Right lung (tissue), 5 donors: ENCODE data around the gene TICRR. TPM values are rescaled to one million over a fixed set of nuclear protein-coding genes. Genes with fewer than 3 reads are reported as not detected.
A peak's percentile ranks its signal among the peaks of the same experiment; 100 is the strongest.
"Not testable (repeated sequence)": the region's sequence is repeated elsewhere in the genome, so short reads cannot be mapped to it uniquely, and the experiment has no call there.

Experiments used
- DNase-seq, 2 donors: peaks; one replicate each; pipeline ENCODE4 v3.0.0-alpha.2; 2013
- polyA plus RNA-seq, 5 donors: library from polyadenylated mRNA; unstranded; fragments of 120-200 nt; gene quantifications; one replicate each; pipeline versions ENCODE4 v1.2.1 to v1.2.3, GENCODE V29; 2013; ENCODE audit warnings: inconsistent platforms in 1 of 5, low replicate concordance in 1 of 5; ENCODE audit not compliant: insufficient read length in 5 of 5, insufficient read depth in 1 of 5

Gene TICRR
- polyA plus RNA-seq, 5 donors: 6.9 to 16.0 (median 11.0) TPM

DNA sequence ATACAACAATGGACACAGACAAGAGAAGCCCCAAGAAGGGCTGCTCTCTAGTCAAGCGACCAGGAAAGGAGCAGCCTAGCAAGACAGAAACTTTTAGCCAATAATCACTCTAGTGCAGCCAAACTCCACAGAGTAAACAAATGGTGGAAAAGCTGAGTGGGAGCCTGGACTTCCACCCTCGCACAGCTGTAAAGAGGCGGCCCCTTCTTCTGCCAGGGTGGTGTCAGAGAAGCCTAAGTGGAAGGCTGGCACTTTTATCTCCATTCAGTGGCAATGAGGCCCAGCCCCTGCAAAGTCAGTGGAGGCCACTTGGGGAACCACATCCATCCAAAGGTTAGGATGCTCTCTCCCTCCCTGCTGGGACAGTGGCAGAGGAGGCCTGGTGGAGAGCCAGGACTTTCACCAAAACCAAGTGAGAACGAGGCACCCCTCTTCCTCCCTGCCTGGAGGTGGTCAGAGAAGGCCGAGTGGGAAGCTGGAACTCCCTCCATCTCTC lies 15.5 kb upstream of the TICRR start:
- DNase-seq: no peak

DNA sequence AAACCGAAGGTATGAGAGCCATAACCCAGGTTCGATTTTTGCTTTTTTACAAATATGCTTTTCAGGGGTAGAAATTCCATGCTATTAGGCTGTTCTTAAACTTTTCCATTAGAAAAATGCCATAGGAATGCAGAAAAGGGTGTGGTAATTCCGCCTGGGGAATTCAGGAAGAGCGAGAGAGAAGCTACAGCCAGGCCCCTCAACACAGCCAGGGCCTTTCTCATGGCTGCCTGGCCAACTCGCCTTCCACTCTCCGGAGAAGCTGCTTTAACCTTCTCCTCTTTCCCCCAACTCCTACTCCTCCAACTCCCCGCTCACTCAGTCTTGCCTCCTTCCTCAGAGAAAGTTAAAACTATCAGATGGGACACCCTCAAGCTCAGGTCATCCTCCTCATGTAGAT lies 9.1 kb upstream of the TICRR start:
- DNase-seq: no peak

DNA sequence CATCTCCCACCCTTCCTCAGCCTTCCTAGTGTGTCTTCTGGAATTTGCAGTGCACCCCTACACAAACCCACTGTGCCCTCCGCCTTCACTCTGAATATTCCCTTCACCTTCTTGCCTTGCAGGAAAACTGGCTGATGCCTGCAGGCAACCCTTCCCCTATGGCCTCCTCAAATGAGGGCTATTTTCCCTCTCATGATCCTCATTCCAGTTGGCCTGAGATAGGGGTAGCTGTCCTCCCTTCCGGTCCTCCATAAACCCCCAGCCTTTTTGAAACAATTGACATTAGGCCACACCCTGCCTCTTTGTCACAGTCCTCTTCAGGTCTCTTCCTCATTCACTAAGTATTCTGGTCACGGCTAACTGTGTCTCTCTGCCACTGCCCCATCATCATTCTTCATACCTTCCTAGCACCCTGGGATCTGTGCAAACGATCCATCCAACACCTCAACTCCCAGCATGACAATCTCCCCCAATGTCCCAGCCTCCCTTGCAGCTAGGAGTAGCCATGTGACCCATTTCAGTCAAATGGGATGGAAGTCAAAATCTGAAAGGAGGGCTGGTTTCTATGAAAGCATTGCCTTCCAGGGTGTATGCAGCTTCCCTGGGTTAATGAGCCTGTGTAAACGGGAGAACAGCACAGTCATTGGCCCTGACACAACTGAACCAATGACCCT lies 8.5 kb upstream of the TICRR start:
- no peak for DNase-seq

DNA sequence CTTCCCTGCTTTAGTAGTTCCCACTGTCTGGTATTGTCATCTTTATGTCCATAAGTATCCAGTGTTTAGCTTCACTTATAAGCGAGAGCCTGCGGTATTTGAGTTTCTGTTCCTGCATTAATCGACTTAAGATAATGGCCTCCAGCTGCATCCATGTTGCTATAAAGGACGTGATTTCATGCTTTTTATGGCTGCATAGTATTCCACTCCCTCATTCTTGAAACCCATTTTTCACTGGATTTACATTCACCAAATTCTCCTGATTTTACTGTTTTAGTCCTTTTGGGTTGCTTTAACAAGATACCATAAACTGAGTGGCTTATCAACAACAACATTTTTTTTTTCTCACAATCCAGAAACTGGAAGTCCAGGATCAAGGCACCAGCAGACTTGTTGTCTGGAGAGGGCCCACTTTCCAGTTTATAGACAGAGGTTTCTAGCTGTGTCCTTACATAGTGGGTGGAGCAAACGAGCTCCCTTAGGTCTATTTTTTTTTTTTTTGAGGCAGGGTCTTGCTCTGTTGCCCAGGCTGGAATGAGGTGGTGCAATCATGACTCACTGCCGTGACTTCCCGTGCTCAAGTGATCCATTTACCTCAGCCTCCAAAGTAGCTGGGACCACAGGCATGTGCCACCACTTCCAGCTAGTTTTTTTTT lies 6.1 kb upstream of the TICRR start:
- DNase-seq: no peak

DNA sequence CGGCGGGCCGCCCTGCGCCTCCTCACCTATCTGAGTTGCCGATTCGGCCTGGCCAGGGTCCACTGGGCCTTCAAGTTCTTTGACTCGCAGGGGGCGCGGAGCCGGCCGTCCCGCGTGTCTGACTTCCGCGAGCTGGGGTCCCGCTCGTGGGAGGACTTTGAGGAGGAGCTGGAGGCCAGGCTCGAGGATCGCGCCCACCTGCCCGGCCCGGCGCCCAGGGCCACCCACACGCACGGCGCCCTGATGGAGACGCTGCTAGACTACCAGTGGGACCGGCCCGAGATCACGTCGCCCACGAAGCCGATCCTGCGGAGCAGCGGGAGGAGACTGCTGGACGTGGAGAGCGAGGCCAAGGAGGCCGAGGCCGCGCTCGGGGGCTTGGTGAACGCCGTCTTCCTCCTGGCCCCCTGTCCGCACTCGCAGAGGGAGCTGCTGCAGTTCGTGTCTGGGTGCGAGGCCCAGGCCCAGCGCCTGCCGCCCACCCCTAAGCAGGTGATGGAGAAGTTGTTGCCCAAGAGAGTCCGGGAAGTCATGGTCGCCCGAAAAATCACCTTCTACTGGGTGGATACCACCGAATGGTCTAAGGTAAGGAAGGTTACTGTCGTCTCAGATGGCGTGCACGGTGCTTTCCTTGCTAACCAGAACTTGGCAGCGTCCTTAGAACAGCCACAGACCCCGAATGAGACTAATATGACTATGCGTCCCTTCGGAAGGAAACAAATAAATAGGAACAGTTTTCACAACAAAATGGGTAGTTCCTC lies 567 bp downstream of the TICRR start:
- DNase-seq: peak in 1 of 2 donors; percentile 9

DNA sequence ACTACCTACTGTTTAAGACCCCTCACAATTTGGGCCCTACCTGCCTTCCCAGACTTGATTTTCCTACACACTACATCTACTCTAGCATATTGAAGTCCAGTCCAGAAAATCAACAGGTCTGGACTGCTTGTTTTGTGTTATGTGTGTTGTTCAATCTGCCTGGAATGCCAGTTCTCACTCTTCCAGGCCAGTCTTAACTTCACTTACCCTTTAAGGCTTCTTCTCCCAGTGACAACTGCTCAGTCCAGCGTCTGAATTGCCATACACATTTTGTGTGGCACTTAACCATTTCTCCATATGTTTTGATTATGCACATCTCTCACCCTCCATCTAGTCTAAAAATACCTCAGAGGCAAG lies 1.1 kb downstream of the TICRR start:
- DNase-seq: no peak

DNA sequence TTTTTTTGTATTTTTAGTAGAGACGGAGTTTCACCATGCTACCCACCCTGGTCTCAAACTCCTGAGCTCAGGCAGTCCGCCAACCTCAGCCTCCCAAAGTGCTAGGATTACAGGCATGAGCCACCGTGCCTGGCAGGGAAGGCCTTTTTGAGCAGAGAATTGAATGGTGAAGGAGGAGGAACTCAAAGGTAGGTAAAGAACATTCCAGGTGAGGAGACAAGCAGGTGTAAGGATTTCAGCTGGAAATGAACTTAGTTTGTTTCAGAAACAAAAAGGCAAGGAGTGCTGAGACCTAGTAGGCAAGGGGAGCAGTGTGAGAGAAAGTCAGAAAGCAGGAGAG lies 2.5 kb downstream of the TICRR start:
- no peak for DNase-seq

DNA sequence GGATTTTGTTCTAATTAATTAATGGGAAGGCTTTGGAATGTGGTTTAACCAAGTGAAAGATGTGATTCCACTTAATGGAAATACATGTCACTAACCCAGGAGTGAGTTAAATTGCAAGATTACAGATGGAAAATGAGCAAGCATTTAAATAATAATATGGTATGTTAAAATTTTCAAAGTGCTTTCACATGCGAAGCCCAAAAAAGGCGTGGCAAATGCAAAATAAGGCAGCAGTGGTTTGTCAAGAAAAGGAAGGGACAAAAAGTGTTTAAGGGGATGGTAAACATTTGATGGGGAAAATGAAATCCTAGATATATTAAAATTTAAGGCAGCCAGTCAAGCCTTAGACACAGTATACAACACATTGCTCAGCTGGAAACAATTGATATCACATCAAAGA lies 2.9 kb downstream of the TICRR start:
- DNase-seq: no peak

DNA sequence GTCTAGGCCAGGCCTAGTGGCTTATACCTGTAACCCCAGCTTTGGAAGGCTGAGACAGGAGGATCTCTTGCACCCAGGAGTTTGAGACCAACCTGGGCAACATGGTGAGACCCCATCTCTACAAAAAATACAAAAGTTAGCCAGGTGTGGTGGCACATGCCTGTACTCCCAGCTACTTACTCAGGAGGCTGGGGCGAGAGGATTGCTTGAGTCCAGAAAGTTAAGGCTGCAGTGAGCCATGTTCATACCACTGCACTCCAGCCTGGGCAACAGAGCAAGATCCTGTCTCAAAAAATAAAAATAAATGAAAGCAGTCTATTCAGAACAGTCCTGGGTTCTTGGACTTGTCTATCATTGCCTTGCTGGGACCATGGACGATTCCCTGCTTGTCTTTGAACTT lies 5.5 kb downstream of the TICRR start:
- DNase-seq: not testable (repeated sequence)

DNA sequence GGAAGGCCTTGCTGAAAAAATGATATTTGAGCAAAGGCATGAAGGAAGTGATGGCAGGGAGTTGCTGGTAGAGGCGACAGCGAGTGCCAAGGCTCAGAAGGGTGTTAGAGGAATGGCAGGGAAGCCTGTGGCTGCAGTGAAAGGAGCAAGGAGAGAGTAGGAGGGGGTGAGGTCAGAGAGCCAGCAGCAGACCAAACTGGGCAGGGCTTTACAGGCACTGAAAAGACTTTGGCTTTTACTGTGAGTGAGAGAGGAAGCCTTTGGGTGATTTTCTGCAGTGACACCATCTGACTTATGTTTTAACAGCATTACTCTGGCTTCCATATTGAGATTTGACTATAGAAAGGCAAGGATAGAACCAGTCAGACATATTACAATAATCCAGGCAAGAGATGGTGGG lies 11.4 kb downstream of the TICRR start:
- no peak for DNase-seq

DNA sequence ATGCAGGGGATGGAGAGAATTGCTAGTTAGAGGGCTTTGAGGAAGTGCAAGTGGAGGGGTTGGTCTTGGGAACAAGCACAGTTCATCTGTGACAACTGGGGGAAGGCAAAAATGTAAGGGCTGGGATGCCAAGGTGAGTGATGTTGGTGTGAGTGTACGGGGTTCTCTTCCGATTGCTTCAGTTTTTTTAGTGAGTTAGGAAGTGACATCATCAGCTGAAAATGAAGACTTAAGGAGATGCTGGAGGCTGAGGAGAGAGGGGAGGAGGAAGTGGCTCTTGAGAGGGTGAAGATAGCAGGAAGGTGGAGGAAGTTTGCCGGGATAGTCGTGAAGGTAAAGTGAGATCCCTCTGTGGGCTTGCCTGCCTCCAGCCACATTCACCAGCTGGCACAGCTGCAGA lies 12.7 kb downstream of the TICRR start:
- no peak for DNase-seq

DNA sequence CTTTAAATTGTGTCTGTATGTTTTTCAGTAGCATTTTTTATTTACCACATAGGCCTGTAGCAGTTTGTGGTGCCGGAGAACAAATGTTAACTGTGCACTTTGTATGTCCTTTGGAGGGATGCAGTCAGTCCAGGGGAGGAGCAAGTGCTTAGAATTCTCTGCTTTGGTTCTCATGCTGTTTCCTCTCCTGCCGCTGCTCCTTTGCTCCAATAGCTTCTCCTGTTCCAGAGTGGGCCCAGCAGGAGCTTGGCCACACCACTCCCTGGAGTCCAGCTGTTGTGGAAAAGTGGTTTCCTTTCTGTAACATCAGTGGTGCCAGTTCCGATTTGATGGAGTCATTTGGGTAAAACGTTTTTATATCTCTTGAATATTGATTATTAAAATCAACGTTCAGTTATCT lies 16.6 kb downstream of the TICRR start:
- no peak for DNase-seq

DNA sequence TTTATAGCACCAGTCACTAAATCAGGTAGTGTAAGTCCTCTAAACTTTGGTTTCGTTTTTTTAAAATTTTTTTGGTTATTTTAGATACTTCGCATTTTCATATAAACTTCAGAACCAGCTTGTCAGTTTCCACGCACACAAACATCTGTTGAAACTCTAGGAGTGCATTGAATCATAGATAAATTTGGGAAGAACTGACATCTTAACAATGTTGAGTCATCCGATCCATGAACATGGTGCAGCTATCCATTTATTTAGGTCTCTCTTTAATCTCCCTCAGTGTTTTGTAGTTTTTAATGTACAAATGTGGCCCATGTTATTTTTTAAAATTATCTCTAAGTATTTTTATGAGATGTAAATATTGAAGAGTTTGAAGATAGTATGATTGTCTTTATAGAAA lies 17.7 kb downstream of the TICRR start:
- DNase-seq: no peak

DNA sequence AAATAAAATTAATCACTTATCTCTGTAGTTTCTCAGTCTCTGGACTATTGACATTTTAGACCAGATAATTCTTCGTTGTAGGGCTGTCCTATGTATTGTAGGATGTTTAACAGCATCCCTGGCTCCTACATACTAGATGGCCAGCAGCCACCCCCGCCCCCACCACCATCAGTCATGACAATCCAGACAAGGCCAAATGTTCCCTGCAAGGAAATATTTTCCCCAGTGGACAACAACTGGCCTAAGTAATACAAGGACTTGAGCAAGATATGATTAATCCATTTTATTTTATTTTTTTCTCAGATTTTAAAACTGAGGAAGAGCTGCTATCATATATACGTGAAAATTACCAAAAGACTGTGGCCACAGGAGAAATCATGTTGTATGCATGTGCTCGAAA lies 23.8 kb downstream of the TICRR start:
- no peak for DNase-seq

DNA sequence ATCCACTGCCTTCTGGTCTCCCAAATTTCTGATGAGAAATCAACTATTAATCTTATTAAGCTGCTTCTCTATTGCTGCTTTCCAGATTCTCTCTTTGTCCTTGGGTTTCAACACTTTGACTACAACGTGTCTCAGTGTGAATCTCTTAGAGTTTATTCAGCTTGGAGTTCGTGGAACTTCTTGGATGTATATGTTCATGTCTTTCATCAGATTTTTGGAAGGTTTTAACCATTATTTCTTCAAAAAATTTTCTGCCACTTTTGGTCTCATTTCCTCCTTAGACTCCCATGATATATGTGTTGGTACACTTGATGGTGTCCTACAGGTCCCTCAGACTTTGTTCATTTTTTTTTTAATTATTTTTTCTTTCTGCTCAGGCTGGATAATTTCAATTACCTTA lies 36.0 kb downstream of the TICRR start:
- DNase-seq: no peak

DNA sequence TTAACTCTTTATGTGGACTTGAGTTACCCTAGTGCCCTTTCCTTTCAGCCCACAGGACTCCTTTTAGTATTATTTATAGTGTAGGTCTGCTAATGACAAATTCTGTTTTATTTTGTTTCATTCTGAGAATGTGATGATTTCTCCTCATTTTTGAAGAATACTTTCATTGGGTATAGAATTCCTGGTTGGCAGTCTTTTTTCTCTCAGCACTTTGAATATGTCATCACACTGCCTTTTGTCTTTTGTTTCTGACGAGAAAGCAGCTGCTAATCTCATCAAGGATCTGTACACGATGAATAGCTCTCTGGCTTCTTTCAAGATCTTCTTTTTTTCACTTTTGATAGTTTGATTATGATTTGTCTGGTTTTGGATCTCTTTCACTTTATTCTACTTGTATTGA lies 37.8 kb downstream of the TICRR start:
- DNase-seq: no peak

DNA sequence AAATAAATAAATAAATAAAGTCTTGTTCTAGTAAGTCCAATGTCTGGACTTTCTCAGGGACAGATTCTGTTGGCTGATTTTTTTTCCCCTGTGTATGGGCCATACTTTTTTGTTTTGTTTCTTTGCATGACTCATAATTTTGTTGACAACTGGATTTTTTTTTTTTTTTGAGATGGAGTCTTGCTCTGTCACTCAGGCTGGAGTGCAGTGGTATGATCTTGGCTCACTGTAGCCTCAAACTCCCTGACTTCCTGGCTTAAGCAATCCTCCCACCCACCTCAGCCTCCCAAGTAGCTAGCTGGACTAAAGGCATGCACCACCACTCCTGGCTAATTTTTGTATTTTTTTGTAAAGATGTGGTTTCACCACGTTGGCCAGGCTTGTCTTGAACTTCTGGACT lies 38.9 kb downstream of the TICRR start:
- no peak for DNase-seq

DNA sequence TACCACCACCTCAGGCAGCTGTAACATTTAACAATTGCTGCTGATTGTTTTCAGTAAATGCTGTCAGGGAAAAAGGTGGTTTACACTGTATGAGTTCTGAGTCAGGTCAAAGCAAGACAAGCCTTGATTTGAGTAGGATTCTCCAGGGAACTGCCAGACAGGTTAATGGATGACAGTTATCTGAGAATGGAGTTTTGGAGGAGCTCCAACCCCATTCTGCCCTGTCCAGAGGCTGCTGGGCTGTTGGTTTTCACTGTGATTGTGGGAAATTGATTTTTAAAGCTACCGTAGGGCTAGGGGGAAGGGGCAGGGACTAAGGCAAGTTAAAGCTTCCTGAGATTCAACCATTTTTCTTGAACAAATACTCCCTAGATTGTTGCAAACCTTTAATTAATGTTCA lies 39.9 kb downstream of the TICRR start:
- DNase-seq: no peak

DNA sequence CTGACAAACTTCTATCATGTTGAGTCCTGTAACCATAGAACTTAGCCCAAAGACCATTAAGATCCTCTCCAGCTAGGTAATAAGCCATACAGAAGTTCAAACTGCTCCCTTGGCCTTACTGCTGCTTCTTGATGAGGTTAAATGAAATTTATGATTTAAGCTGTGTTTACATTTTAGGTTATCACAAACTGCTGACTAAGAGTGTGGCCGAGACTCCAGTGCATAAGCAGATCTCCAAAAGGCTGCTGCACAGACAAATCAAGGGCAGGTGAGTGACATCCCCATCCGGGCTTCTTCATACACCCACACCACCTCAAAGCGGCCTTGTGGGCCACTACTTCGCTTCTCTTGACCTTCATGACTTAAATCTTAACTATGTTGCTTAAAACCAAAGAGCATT lies 41.0 kb downstream of the TICRR start:
- DNase-seq: no peak

DNA sequence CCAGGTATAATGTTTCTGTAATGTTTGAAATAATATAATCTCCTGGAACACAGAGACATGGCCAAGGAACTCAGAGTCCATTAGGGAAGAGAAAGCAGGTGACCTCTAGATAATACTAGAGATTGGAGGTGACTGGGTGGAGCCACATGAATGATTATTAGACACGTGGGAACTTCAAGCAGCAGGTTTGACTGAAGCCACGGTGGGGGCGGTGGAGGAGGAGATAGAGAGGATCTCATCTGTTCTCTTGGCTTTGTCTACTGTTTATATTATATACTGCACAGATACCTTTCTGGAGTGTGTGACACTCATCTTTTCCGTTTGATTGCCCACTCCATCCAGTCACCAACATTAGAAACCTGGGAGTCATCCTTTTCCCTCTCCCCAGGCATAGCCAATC lies 46.3 kb downstream of the TICRR start:
- DNase-seq: no peak

DNA sequence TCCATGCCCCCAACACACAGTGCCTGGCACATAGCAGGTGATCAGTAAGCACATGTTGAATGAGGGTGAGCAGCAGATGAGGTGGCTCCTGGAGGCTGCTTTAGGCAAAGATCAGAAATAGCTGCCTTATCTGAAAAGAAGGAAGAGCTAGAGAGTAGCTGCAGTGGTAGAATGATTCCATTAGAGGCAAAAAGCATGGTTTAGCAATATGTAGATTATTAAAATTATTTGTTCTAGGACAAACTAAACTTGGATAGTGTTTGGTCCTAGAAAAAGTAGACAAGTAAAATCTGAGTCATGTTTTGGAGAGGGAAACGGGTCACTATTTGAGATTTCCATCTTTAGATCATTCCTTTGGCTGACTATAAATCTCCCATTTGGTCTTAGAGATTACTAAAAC lies 47.9 kb downstream of the TICRR start:
- DNase-seq: no peak

DNA sequence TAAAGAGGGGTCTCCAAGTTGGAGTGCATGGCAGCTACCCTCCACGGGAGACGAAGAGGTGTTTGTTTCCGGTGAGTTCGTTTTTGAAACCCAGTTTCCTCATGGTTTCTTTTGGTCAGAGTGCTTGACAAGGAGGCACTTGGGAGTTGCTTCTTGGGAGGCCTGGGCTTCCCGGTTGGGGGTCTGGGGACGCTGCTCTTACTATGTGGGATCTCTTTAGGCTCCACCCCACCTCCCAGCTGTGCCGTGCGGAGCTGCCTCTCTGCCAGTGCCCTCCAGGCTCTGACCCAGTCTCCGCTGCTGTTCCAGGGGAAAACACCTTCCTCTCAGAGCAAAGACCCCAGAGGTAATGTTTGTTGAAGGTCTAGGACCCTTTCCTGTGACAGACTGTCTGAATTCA lies 50.4 kb downstream of the TICRR start:
- DNase-seq: no peak

DNA sequence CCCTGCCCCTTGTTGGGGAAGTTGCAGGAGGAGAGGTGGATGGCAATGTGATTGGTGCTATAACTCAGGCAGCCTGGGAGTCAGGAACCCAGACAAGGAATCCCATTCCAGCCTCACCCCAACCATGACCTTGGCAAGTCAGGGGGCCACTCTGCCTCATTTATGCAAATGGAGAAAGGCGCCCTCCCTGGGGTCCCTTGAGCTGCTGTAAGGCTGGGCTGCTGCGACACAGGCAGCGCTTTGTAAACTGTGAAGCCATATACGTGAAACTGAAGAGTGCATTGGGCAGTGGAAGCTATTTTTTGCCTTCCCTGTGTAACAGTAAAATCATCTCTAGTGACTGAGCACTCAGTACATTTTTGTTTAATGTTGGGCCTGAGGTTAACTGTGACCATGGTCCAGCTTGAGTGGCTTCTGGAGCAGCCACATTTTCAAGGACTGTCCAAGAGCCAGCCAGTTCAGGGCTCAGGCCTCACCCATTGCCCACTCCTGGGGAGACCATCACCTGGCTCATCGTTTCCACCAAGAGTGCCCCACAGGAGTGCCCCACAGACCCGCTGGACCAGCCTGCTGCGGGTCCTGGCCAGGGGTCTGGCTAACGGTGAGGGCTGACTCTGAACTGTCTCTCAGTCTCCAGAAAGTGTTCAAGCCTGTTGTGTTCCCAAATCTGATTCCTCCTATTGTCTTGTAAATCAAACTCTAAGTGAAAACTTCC lies 52.1 kb downstream of the TICRR start:
- no peak for DNase-seq
